GM12874 (cell line): ENCODE data around the gene CIT.

Source experiments
- CTCF ChIP-seq: IDR thresholded peaks from 2 replicates; pipeline ENCODE4 v1.5.1; 2011; ENCODE audit warnings: low read depth, mild to moderate bottlenecking, control low read depth, low read length, moderate library complexity; ENCODE audit not compliant: insufficient read depth

Gene CIT

GRCh38 chr12:119721306-119721705, 155.8 kb downstream of the CIT start:
- no peak for TF ChIP-seq CTCF

GRCh38 chr12:119720349-119720748, 156.8 kb downstream of the CIT start:
- TF ChIP-seq CTCF, result no peak

GRCh38 chr12:119718141-119718540, 159.0 kb downstream of the CIT start:
- TF ChIP-seq CTCF, result no peak

GRCh38 chr12:119715268-119715620, 161.9 kb downstream of the CIT start:
- TF ChIP-seq CTCF, result no peak

GRCh38 chr12:119714614-119715267, 162.4 kb downstream of the CIT start:
- TF ChIP-seq CTCF, result no peak

GRCh38 chr12:119713551-119714031, 163.5 kb downstream of the CIT start:
- no peak for TF ChIP-seq CTCF

- no peak for TF ChIP-seq CTCF
Measured at GRCh38 chr12:119712721-119713120, 164.4 kb downstream of the CIT start.

- TF ChIP-seq CTCF, result no peak
Measured at GRCh38 chr12:119711693-119712092, 165.4 kb downstream of the CIT start.
